HG02852 (cell line): Measurements from ENCODE around the gene PCNT.
"Not testable (repeated sequence)": the region's sequence is repeated elsewhere in the genome, so short reads cannot be mapped to it uniquely, and the experiment has no call there.

Source experiments
- ATAC-seq: cut with Tn5 transposase; IDR thresholded peaks from one replicate; pipeline ENCODE4 v1.9.1; 2021; ENCODE audit warnings: mild to moderate bottlenecking, moderate library complexity; ENCODE audit not compliant: unreplicated experiment

Gene PCNT

DNA sequence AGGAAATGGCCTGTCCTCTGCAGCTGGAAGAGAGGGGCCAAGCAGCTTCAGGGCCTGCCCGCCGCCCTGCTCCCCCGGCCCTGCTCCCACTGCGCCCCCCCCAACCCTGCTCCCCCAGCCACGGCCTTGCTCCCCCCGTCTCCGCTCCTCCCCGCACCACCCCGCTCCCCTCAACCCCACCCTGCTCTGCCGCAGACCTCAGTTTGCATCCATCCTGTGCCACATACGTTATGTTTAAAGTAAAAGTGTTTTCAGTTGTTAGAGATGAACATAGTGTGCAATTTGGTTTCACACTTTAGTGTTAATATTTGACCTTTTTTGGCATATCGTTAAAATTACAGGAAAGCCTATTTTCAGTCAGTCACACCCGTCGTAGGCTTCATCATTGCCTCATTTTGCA, 100.7 kb downstream of the PCNT start:
- no peak for ATAC-seq

- ATAC-seq, result no peak
Observed at GRCh38 chr21:46425041-46425440, 101.1 kb downstream of the PCNT start.

DNA sequence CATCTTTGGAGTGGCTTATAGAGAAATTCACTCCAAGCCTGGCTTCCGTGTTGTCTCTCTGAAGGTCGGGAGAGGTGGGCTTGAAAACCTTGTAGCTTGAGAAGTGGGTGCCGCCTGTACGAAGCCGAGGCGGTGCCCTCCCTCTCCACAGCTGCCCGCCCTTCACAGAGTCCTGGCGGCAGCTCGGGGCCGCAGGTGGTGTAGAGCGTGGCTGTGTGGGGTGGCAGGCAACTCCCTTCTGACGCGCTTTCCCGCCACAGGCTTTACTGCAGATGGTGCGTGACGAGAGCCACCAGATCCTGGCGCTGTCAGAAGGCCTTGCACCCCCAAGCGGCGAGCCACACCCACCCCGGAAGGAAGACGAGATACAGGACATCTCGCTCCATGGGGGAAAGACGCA, 101.6 kb downstream of the PCNT start:
- ATAC-seq, result no peak

DNA sequence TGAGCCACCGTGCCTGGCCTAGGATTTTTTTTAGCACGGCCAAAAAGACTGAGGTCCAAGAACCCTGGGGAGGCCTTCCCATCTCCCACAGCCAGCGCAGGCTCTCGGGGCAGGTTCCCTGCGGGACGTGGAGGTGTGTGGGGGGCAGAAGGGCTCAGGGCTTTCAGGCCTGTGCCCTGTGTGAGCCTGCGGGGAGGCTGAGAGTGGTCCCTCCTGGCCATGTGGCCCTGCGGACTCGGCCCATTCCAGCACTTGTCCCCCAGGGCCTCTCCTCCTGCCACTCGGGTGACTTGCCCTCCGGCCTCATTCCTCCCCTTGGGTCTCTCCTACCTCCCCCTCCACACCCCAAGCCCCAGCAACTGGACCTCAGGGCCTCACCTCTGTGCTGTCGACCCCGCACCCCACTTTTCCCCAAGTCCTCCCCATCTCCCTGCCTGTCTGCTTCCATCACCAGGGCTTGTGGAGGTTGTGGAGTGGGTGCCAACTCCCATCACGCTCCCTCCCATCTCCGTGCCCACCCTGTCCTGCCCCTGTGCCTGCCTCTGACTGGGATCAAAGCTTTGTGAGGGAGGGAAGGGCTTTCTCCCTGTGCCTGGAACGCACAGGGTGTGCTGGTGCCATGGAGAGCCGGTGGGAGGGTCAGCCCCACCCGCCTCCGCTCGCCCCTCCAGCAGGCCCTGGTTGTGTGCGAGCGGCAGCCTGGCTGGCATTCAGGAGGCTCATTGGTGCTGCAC, 102.5 kb downstream of the PCNT start:
- ATAC-seq, result no peak

- ATAC-seq, result no peak
Observed at GRCh38 chr21:46427516-46427915, 103.6 kb downstream of the PCNT start.

DNA sequence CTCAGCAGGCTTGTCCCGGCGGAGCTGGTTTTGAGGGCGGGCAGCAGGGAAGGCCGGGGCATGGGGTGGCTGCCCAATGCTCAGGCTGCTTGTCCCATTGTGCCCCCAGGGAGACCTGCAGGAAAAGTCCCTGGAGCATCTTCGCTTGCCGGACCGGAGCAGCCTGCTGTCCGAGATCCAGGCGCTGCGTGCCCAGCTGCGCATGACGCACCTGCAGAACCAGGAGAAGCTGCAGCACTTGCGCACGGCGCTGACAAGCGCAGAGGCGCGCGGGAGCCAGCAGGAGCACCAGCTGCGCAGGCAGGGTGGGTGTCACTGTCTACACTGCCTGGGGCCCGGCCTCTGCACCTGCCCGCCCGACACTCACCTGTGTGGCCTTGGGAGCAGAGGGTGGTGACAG, 104.3 kb downstream of the PCNT start:
- no peak for ATAC-seq

DNA sequence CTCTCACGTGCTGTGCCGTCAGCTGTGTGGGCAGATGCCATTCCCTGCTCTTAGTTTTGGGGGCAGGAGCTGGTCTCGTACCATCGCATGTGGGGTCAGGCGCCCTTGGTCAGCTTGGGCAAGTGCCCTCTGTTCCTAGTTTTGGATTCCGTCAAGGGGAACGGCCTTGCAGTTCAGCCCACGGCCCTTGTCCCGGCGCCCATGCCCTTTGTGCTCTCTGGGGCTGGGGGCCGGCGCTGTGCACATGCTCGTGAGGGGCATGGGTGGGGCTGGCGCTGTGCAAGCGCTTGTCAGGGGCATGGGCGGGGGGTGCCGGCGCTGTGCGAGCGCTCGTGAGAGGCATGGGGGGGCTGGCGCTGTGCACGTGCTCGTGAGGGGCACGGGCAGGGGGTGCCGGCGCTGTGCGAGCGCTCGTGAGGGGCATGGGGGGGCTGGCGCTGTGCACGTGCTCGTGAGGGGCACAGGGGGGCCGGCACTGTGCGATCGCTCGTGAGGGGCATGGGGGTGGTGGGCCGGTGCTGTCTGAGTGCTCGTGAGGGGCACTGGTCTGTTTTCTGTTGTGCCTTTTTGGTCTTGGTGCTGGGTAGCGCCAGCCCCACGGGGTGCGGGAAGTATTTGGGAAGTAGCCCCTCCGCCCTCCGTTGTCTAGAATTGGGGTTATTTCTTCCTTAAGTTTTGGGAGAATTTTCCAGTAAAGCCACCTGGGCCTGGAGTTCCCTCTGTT, 105.2 kb downstream of the PCNT start:
- no peak for ATAC-seq

- no peak for ATAC-seq
Observed at GRCh38 chr21:46429754-46430681, 106.1 kb downstream of the PCNT start.

GRCh38 chr21:46431448-46431847, 107.5 kb downstream of the PCNT start:
- no peak for ATAC-seq

- no peak for ATAC-seq
Observed at GRCh38 chr21:46431884-46432488, 108.0 kb downstream of the PCNT start.

- ATAC-seq, result not testable (repeated sequence)
Observed at GRCh38 chr21:46433116-46433515, 109.2 kb downstream of the PCNT start.

DNA sequence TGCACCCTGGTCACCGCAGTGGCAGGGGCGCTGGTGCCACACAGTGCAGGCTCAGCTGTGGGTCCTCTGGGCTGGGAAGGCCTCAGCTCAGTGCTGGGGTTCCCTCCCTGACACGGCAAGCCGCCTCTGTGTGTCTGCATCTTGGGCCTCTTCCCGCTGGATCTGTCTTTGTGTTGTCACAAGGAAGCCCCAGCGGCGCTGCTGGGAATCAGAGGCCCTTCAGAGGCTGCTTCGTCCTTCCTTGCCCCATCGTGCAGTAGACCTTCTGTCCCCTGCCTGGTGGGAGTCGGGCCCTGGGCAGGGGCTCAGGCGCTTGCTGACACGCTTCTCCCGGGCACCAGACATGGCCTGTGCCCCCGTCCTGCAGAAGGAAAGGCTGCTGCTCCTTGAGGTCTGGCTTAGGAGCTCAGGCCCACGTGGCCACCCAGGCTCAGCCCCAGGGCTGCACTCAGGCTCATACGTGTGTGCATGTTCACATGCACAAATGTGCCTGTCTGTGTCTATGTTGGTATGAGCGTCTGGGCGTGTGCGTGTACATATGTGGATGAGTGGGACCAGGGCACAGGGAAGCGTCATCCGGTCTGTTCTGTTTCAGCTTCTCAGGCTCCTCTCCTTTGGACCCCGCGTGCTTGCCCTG, 110.5 kb downstream of the PCNT start:
- ATAC-seq, result no peak

GRCh38 chr21:46435786-46436227, 111.9 kb downstream of the PCNT start:
- no peak for ATAC-seq

- ATAC-seq, result no peak
Observed at GRCh38 chr21:46436621-46437020, 112.7 kb downstream of the PCNT start.

DNA sequence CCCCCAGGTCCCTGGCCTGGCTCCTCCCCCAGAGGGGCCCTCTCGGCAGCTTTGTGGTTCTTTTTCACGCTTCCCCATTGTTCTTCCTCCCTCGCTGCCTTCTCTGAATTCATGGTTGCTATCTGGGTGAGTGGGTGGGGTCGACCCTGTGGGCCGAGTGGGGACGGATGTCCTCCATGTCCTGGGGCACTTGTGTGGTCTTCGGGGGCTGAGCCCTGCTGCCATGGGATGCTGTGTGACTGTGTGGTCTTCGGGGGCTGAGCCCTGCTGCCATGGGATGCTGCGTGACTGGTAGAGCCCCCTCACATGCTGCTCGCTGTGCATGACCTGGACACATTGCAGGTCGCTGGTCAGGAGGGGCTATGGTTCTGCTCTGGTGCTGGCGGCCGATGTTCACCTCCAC, 113.1 kb downstream of the PCNT start:
- ATAC-seq, result no peak

DNA sequence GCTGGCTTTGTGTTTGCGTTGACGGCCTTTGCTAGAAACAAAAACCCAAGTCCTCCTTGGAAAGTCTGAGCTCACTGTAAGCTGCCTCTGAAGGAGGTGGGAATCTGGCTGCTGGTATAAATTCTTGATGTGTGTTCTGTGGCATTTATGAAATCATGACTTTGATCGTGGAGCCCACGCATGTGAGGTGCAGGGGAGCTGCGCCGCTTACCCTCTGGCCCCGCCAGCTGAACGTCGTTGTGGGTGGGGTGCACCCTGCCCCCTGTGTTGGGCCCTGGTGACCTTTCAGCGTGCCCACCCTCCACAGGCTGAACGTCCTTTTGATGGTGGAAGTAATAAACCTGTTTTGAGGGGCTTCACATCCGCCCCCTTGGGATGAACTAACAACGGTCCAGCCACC, 113.6 kb downstream of the PCNT start:
- ATAC-seq, result no peak

GRCh38 chr21:46438241-46438640, 114.3 kb downstream of the PCNT start:
- no peak for ATAC-seq

- ATAC-seq, result no peak
Observed at GRCh38 chr21:46439906-46440305, 116.0 kb downstream of the PCNT start.

- ATAC-seq, result no peak
Observed at GRCh38 chr21:46441331-46441730, 117.4 kb downstream of the PCNT start.

- no peak for ATAC-seq
Observed at GRCh38 chr21:46441961-46442498, 118.1 kb downstream of the PCNT start.
